CD4-positive, alpha-beta T cell treated with Interleukin-4 for 4 hours (primary cell): ENCODE results near the gene TBXT.
"Not testable (repeated sequence)": the region's sequence is repeated elsewhere in the genome, so short reads cannot be mapped to it uniquely, and the experiment has no call there.

Experiments used
- DNase-seq: peaks from one replicate; pipeline ENCODE4 v3.0.0-alpha.2; 2020

The TBXT gene

GRCh38 chr6:166169549-166170421 lies 2.1 kb upstream of the TBXT start:
- DNase-seq = no peak

DNA sequence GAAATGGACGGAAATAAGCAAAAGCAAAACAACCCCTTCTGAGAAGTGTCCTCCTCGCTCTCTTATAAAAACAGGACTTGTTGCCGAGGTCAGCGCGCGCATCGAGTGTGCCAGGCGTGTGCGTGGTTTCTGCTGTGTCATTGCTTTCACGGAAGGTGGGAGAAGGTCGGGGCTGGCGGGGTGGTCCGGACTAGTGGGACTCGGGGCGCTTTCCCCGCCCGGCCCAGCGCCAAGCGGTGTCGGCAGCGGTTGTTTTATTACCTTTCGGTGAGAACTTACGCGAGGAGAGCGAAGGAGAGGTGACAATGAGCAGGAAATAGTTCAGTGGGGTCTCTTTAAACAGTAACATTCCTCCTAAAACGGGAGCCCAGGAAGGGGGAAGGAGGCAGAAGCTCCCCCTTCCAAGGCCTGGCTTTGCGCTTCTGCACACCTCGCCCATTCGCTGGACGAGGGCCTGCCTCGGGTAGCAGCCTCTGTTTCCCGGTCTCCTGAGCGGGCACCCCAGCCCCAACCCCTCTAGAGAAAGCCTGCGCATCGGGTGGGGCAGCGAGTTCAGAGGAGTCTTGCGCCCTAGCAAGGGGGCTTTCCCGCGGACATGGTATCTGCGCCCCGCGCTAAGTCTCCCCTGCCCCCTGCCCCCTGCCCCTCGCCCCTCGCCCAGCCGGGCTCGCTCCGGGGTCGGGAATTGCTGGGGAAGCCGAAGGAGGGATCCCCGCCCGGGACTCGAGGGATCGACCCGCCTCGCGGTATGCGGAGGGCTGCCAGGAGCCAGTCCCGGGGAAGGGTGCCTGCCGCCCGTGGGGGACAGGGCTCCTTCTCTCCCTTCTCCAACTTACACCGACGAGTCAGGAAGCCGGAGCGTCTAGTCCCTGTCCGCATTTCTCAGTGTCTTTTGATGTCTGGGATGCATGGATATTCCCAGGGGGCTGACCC lies 1.2 kb upstream of the TBXT start:
- no peak for DNase-seq

- DNase-seq = no peak
These were observed 356 bp downstream of the TBXT start for GRCh38 chr6:166167258-166167731.

- DNase-seq = no peak
These were observed 1.1 kb downstream of the TBXT start for GRCh38 chr6:166166314-166167257.

DNA sequence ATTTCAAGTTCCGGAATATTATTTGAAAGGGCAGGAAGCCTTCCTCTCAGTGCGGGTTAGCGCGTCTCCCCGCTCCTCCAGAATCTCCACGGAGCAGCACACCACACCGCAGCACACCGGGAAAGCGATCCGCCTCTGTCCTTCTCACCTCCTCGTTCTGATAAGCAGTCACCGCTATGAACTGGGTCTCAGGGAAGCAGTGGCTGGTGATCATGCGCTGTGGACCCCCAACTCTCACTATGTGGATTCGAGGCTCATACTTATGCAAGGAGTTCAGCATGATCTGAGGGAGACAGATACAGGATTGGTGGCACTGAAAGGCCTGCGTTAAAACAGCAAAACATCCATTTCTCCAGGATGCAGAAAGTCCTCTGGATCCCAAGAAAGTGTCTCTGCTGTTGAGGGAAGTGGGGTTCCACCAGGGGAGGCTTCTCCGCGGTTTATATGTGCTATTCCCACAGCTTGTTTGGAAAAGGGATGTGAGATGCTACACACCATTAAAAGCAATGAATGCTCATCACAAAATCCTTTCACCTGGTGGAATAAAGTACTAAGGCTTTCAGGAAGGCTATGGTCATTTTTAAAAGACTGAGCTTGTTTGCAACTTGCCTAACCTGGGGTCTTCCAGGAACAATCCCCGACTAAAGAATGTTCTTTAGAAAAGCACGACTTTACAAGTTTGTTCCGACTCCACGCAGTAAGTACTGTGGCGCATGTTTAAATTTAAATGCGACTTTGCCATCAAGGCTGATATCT lies 1.9 kb downstream of the TBXT start:
- no peak for DNase-seq

GRCh38 chr6:166162599-166163342 lies 4.9 kb downstream of the TBXT start:
- no peak for DNase-seq

DNA sequence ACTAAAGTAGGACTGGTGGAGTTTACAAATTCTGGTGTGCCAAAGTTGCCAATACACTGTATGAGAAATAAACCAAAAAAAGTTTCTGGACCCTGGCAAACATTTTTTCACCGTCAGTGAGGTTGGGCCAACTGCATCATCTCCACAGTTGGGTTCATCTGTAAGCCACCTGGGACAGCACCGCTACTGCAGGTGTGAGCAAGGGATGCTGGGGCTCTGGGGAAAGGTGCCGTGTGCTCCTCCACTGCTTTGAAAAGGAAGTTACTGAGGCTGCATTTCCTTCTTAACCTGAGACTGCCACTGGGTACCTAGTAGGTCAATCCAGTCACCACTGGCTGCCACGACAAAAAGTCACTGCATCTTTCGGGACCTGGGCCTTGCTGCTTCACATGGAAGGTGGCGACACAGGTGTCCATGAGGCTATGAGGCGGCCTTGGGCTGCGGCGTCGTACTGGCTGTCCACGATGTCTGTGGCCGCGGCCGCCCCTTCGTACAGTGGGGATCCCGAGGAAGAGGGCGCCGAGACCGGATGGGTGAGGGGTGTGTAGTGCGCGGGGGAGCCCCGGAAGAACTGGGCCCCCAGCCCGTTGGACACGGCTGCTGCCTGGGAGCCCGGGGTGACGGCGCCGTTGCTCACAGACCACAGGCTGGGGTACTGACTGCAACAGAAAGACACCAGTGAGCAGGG lies 9.6 kb downstream of the TBXT start:
- no peak for DNase-seq

- DNase-seq = no peak
These were observed 10.7 kb downstream of the TBXT start for GRCh38 chr6:166156942-166157341.

DNA sequence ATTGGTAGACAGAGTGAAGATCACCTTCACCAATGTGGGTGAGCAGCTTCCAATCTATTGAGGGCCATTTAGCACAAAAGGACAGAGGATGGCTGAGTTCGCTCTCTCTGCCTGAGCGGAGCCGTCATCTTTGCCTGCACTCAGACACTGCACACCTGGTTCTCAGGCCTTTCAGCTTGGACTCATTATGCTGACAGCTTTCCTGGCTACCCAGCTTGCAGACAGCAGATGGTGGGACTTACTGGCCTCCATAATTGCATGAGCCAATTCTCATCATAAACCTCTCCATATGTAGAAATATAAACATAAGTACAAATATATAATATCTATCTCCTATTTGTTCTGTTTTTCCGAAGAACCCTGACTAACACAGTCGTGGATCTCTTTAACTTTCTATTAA lies 13.7 kb downstream of the TBXT start:
- DNase-seq = no peak

GRCh38 chr6:166152660-166153059 lies 15.0 kb downstream of the TBXT start:
- no peak for DNase-seq

DNA sequence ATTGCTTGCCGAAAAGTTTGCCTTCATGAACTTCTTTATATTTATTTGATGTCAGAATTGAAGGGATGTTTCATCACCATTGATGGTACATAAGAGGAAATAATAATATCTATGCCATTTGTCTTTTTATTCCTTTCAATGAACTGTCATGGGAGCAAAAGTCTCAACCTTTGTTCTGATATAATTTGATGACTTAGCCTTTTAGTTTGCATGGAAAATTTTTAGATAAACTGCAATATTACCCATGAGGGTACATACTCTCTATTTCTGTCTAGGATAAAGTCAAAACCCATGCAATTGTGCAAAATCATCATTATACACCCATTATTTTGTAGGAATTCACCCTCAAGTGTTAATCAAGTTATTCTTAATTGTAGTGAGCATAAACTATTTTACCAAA lies 15.9 kb downstream of the TBXT start:
- no peak for DNase-seq

DNA sequence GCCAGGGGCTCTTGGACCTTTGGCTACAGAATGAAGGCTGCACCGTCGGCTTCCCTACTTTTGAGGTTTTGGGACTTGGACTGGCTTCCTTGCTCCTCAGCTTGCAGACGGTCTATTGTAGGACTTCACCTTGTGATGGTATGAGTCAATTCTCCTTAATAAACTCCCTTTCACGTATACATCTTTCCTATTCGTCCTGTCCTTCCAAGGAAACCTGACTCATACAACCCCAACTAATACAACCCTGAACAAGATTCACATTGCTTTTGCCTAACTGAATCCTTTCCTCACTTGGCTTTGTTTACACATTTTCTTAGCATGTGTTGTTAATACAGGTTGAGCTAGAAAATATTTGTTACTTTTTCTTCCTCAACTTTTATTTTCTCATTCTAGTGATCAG lies 21.9 kb downstream of the TBXT start:
- DNase-seq = no peak

DNA sequence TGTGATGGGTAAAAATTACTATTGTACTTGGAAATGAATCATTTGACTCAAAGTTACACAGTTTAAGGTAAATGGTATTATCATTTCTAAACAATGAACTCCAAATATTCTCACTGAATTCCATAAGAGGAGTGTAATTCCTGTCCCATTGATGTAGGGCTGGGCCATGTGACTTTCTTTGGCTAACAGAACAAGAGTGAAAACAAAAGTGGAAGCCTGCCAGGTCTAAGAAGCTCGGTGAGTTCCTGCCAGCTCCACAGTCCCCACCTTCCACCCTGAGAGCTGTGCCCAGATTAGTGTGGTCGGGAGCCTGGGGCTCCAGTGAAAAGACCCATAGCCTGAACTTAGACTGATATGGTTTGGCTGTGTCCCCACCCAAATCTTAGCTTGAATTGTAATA lies 24.6 kb downstream of the TBXT start:
- DNase-seq = no peak

DNA sequence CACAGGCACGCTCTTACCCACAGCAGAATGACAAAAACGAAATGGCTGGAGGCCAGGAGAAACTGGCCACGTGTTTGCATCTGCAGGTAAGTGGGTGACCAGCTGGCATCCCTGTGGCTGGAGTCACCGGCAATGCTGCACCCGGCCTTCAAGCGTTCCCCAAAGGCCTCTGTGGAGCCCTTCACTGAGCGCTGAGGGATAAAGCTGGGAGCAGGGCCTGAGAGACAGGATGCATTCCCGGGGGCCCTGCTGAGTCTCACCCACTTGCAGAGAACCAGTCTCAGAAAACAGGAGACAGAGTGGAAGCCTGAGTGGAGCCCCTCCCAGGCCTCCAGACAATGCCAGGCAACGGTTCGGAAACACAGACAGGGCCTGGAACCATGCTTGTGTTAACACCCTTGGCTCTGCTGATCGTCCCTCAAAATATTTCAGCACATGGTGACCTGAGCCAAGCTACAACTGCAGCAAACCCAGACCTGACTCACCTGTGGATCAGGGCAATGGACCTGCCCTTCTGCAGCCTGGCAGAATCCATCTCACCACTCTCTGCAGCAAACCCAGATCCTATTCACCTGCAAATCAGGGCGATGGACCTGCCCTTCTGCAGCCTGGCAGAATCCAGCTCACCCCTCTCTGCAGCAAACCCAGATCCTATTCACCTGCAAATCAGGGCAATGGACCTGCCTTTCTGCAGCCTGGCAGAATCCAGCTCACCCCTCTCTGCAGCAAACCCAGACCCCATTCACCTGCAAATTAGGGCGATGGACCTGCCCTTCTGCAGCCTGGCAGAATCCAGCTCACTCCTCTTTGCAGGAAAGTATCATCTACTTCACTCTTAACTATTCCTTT lies 39.8 kb downstream of the TBXT start:
- no peak for DNase-seq

DNA sequence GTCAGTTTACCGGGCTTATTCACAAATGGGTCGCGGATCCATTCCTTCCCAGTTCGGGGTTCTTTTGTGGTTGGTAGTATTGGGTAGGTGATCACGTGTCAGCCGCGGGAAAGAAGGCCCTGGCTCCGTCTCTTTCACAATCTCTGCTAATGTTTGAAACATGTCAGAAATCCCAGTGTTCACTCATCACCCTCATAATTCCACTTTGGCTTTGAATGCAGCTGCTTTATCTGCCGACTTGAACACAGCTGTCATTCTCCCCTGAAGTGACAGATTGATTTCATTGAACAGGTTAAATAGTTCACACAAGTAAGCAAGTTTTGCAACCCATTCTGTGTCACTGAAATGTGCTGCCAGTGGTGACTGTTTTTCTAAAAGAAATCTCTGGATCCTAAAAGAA lies 44.5 kb downstream of the TBXT start:
- DNase-seq = not testable (repeated sequence)

DNA sequence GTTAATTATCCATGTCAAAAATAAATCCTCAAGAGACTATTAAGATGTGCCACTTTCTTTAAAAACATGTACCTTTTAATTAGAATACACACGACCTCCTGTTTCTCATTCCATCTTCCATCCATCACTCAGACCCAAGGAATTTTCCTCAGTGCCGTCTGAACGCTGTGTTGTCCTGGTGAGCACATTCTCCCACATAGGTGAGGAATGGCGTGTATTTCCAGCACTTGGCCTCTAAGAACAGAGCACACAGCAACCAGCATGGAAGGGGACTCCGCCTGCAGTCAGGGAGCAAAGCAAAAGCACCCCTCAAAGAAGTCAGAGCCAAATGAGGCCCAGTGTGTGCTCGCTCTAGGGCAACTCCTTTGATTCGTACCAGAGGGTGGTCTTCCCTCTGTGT lies 45.9 kb downstream of the TBXT start:
- DNase-seq = no peak

DNA sequence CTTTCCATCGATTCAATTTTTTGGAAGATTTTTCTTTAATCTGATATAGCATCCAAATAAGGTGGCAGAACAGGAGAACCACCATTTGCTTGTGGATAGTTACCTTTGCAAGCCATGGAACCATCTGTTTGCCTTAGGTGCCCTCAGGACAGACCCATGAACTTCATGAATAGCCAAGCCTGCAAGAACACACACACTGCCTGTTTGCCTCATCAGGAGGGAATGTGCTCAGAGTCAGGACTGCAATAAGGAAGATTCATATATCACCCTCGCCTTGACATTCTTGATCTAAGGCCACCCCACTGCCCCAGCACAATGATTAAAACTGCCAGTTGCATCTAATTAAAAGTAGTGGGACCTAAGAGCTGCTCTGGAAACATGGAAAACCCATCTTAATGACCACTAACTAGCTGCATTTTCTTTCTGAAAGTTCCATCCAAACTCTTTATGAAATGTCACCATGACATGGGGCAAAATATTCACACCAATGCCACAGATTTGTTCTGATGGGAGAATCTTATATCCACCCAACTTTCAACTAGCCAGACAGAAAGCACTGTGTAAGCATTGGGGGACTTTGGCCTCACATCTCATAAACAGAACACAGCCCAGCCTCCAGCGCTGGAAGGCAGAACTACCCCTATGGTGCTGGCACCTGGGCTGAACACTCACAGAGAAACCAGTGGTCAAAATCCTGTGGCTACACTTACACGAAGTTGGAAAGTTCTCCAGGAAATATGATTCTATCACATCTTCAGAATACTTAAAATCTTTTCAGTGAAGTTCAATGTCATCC lies 48.3 kb downstream of the TBXT start:
- no peak for DNase-seq

- DNase-seq = no peak
These were observed 52.0 kb downstream of the TBXT start for GRCh38 chr6:166115609-166116008.

GRCh38 chr6:166112580-166112979 lies 55.1 kb downstream of the TBXT start:
- DNase-seq = no peak
